ENCODE results near the gene RBM17. TPM values are rescaled to one million over a fixed set of nuclear protein-coding genes. Genes with fewer than 3 reads are reported as not detected.
A peak's percentile ranks its signal among the peaks of the same experiment; 100 is the strongest.
"Not testable (repeated sequence)": the region's sequence is repeated elsewhere in the genome, so short reads cannot be mapped to it uniquely, and the experiment has no call there.

RBM17 gene
- total RNA-seq, 2 donors from 2014 or later, result 195 to 294 TPM

GRCh38 chr10:6134099-6134823 lies 45.4 kb downstream of the RBM17 start:
- Mint-ChIP-seq H3K36me3 (no peaks in the 10 kb centered on the region), H3K9me3 (no peaks in the 10 kb centered on the region), H3K27me3 (peaks cover 9 to 12% of the 10 kb centered on the region in 2 donors), H3K4me1 (ENCODE audit: low read depth in 2 of 2) (peaks cover 32 to 38% of the 10 kb centered on the region in 2 donors), H3K4me3 (no peak overlapping the region), H3K27ac (peak overlapping the region in 1 of 2 donors; percentile 75)
- DNase-seq (ENCODE audit: low spot score) (no peak), ATAC-seq (no peak)

GRCh38 chr10:6135039-6135438 lies 46.2 kb downstream of the RBM17 start:
- H3K4me1 Mint-ChIP-seq (ENCODE audit: low read depth in 2 of 2), result peaks cover 29 to 37% of the 10 kb centered on the region in 2 donors
- DNase-seq (ENCODE audit: low spot score) (no peak), ATAC-seq (no peak)
- peak overlapping the region in 1 of 2 donors; percentile 73 for H3K27ac Mint-ChIP-seq
- peaks cover 9 to 14% of the 10 kb centered on the region in 2 donors for H3K27me3 Mint-ChIP-seq
- no peak overlapping the region for H3K4me3 Mint-ChIP-seq
- H3K36me3 Mint-ChIP-seq, result no peaks in the 10 kb centered on the region
- H3K9me3 Mint-ChIP-seq, result no peaks in the 10 kb centered on the region

- H3K27ac Mint-ChIP-seq, result peak overlapping the region; percentile 73 to 78
- ATAC-seq (no peak), DNase-seq (ENCODE audit: low spot score) (no peak)
- peak overlapping the region; percentile 78 for H3K4me3 Mint-ChIP-seq
- H3K4me1 Mint-ChIP-seq (ENCODE audit: low read depth in 2 of 2), result peaks cover 33 to 39% of the 10 kb centered on the region in 2 donors
- H3K36me3 Mint-ChIP-seq, result no peaks in the 10 kb centered on the region
- H3K9me3 Mint-ChIP-seq, result no peaks in the 10 kb centered on the region
- peaks cover 9 to 14% of the 10 kb centered on the region in 2 donors for H3K27me3 Mint-ChIP-seq
Observed at GRCh38 chr10:6135589-6136168, 46.8 kb downstream of the RBM17 start.

GRCh38 chr10:6136215-6137201 lies 47.7 kb downstream of the RBM17 start:
- no peak for DNase-seq (ENCODE audit: low spot score)
- Mint-ChIP-seq H3K27ac (peak overlapping the region; percentile 73 to 78), H3K4me3 (peak overlapping the region; percentile 78), H3K36me3 (no peaks in the 10 kb centered on the region), H3K27me3 (peaks cover 9 to 14% of the 10 kb centered on the region in 2 donors), H3K9me3 (no peaks in the 10 kb centered on the region), H3K4me1 (ENCODE audit: low read depth in 2 of 2) (peaks cover 37 to 48% of the 10 kb centered on the region in 2 donors)
- ATAC-seq, result peak; percentile 80 to 89

GRCh38 chr10:6138456-6138855 lies 49.6 kb downstream of the RBM17 start:
- ATAC-seq (no peak), DNase-seq (ENCODE audit: low spot score) (no peak)
- Mint-ChIP-seq H3K36me3 (no peaks in the 10 kb centered on the region), H3K27me3 (peaks cover 9 to 14% of the 10 kb centered on the region in 2 donors), H3K4me3 (no peak overlapping the region), H3K9me3 (no peaks in the 10 kb centered on the region), H3K4me1 (ENCODE audit: low read depth in 2 of 2) (peaks cover 41 to 56% of the 10 kb centered on the region in 2 donors), H3K27ac (no peak overlapping the region)

- Mint-ChIP-seq H3K27ac (no peak overlapping the region), H3K4me3 (peak overlapping the region; percentile 89), H3K27me3 (peaks cover 9 to 14% of the 10 kb centered on the region in 2 donors), H3K36me3 (no peaks in the 10 kb centered on the region), H3K4me1 (ENCODE audit: low read depth in 2 of 2) (peaks cover 48 to 64% of the 10 kb centered on the region in 2 donors), H3K9me3 (no peaks in the 10 kb centered on the region)
- DNase-seq (ENCODE audit: low spot score) (no peak), ATAC-seq (no peak)
Observed at GRCh38 chr10:6139470-6139869, 50.6 kb downstream of the RBM17 start.

GRCh38 chr10:6140141-6140841 lies 51.5 kb downstream of the RBM17 start:
- peak overlapping the region; percentile 81 to 86 for H3K27ac Mint-ChIP-seq
- DNase-seq (ENCODE audit: low spot score), result no peak
- ATAC-seq, result peak in 1 of 2 donors; percentile 3
- peaks cover 48 to 64% of the 10 kb centered on the region in 2 donors for H3K4me1 Mint-ChIP-seq (ENCODE audit: low read depth in 2 of 2)
- no peaks in the 10 kb centered on the region for H3K9me3 Mint-ChIP-seq
- peak overlapping the region; percentile 89 for H3K4me3 Mint-ChIP-seq
- peaks cover 9 to 14% of the 10 kb centered on the region in 2 donors for H3K27me3 Mint-ChIP-seq
- no peaks in the 10 kb centered on the region for H3K36me3 Mint-ChIP-seq

- no peak for DNase-seq (ENCODE audit: low spot score)
- H3K27me3 Mint-ChIP-seq, result peaks cover 9 to 14% of the 10 kb centered on the region in 2 donors
Observed at GRCh38 chr10:6140965-6141295, 52.1 kb downstream of the RBM17 start.

GRCh38 chr10:6141296-6142151 lies 52.7 kb downstream of the RBM17 start:
- peak overlapping the region; percentile 89 for H3K4me3 Mint-ChIP-seq
- peak overlapping the region; percentile 81 to 86 for H3K27ac Mint-ChIP-seq
- peaks cover 9 to 14% of the 10 kb centered on the region in 2 donors for H3K27me3 Mint-ChIP-seq
- H3K4me1 Mint-ChIP-seq (ENCODE audit: low read depth in 2 of 2), result peaks cover 43 to 52% of the 10 kb centered on the region in 2 donors
- no peaks in the 10 kb centered on the region for H3K9me3 Mint-ChIP-seq
- DNase-seq (ENCODE audit: low spot score) (no peak), ATAC-seq (peak in 1 of 2 donors; percentile 52)
- no peaks in the 10 kb centered on the region for H3K36me3 Mint-ChIP-seq

More at GRCh38 chr10:6140965-6141295, 52.1 kb downstream of the RBM17 start:
- no peaks in the 10 kb centered on the region for H3K9me3 Mint-ChIP-seq
- peak overlapping the region; percentile 89 for H3K4me3 Mint-ChIP-seq
- peaks cover 43 to 57% of the 10 kb centered on the region in 2 donors for H3K4me1 Mint-ChIP-seq (ENCODE audit: low read depth in 2 of 2)
- no peaks in the 10 kb centered on the region for H3K36me3 Mint-ChIP-seq
- H3K27ac Mint-ChIP-seq, result peak overlapping the region; percentile 81 to 86
- no peak for ATAC-seq

GRCh38 chr10:6142186-6142585 lies 53.4 kb downstream of the RBM17 start:
- H3K27ac Mint-ChIP-seq, result peak overlapping the region; percentile 86 to 92

GRCh38 chr10:6142644-6143043 lies 53.8 kb downstream of the RBM17 start:
- no peak for DNase-seq (ENCODE audit: low spot score)
- Mint-ChIP-seq H3K4me1 (ENCODE audit: low read depth in 2 of 2) (peaks cover 47 to 50% of the 10 kb centered on the region in 2 donors), H3K4me3 (peak overlapping the region; percentile 89)

More at GRCh38 chr10:6142186-6142585, 53.4 kb downstream of the RBM17 start:
- H3K36me3 Mint-ChIP-seq; H3K9me3 Mint-ChIP-seq; ATAC-seq; DNase-seq (ENCODE audit: low spot score): not testable (repeated sequence)
- peaks cover 9 to 12% of the 10 kb centered on the region in 2 donors for H3K27me3 Mint-ChIP-seq
- H3K4me3 Mint-ChIP-seq, result peak overlapping the region; percentile 89
- H3K4me1 Mint-ChIP-seq (ENCODE audit: low read depth in 2 of 2), result peaks cover 46 to 47% of the 10 kb centered on the region in 2 donors

GRCh38 chr10:6143181-6143580 lies 54.3 kb downstream of the RBM17 start:
- Mint-ChIP-seq H3K4me1 (ENCODE audit: low read depth in 2 of 2) (peaks cover 50 to 54% of the 10 kb centered on the region in 2 donors), H3K27me3 (peaks cover 9 to 12% of the 10 kb centered on the region in 2 donors), H3K9me3 (no peaks in the 10 kb centered on the region), H3K4me3 (peak overlapping the region; percentile 89), H3K27ac (peak overlapping the region; percentile 86 to 92), H3K36me3 (no peaks in the 10 kb centered on the region)
- no peak for DNase-seq (ENCODE audit: low spot score)
- no peak for ATAC-seq

More at GRCh38 chr10:6142644-6143043, 53.8 kb downstream of the RBM17 start:
- Mint-ChIP-seq H3K9me3 (no peaks in the 10 kb centered on the region), H3K27me3 (peaks cover 9 to 12% of the 10 kb centered on the region in 2 donors), H3K27ac (peak overlapping the region; percentile 86 to 92), H3K36me3 (no peaks in the 10 kb centered on the region)
- no peak for ATAC-seq

Data from natural killer cell treated with Interleukin-12 subunit alpha and Interleukin-12 subunit beta and Interleukin-15 and Interleukin-18, amount 100 ng/mL, for 72 hours (primary cell).